NB4 (cell line): ENCODE data around the gene A2ML1.

Experiments used
- DNase-seq: peaks from one replicate; pipeline ENCODE4 v3.0.0; 2010; ENCODE audit warnings: low read depth
- H3K4me3 ChIP-seq: one replicate; pipeline ENCODE4 v1.5.1; 2011; ENCODE audit warnings: mild to moderate bottlenecking, low read depth, low read length, moderate library complexity
- CTCF ChIP-seq: IDR thresholded peaks from one replicate; pipeline ENCODE4 v1.5.1; 2012; ENCODE audit warnings: low read depth, low read length
- MAX ChIP-seq: IDR thresholded peaks from 2 replicates; pipeline ENCODE4 v1.6.1; 2011; ENCODE audit warnings: low read depth, low read length
- MYC ChIP-seq: IDR thresholded peaks from 2 replicates; pipeline ENCODE4 v1.6.1; 2011; ENCODE audit warnings: low read depth, low read length
- POLR2A ChIP-seq: IDR thresholded peaks from 2 replicates; pipeline ENCODE4 v1.6.1; 2011; ENCODE audit warnings: mild to moderate bottlenecking; ENCODE audit not compliant: insufficient read length; ENCODE audit errors: extremely low read depth

Gene A2ML1

GRCh38 chr12:8913702-8914032 lies 91.2 kb downstream of the A2ML1 start:
- TF ChIP-seq MAX = no peak
- TF ChIP-seq CTCF = no peak
- no peak for TF ChIP-seq MYC
- no peak for TF ChIP-seq POLR2A
- H3K4me3 ChIP-seq = peak overlapping the region; percentile 61
- DNase-seq = peak; percentile 5

GRCh38 chr12:8914033-8914715 lies 91.8 kb downstream of the A2ML1 start, which contains the start of gene PHC1:
Gene PHC1 (plus strand): TSS chr12:8914509. CDS start chr12:8917678, 3,169 bp downstream.
- peak; percentile 39 for TF ChIP-seq CTCF
- peak within 1 kb of the TSS; percentile 83 for H3K4me3 ChIP-seq
- peak; percentile 80 for DNase-seq

- peak; percentile 65 for DNase-seq
- no peak for TF ChIP-seq CTCF
- 0 out of 2 replicates have a peak, but pooled peaks have one; percentile 31 for TF ChIP-seq MAX
- 0 out of 2 replicates have a peak, but pooled peaks have one; percentile 18 for TF ChIP-seq MYC
- no peak for TF ChIP-seq POLR2A
- peak overlapping the region; percentile 83 for H3K4me3 ChIP-seq
Measured at GRCh38 chr12:8914716-8915526, 92.5 kb downstream of the A2ML1 start.

- no peak for DNase-seq
- TF ChIP-seq POLR2A (no peak), CTCF (no peak), MAX (no peak)
- peak overlapping the region; percentile 29 for H3K4me3 ChIP-seq
Measured at GRCh38 chr12:8916154-8916553, 93.7 kb downstream of the A2ML1 start.

- no peak for TF ChIP-seq MAX
- TF ChIP-seq POLR2A = no peak
- no peak for TF ChIP-seq CTCF
- no peak for TF ChIP-seq MYC
- no peak overlapping the region for H3K4me3 ChIP-seq
- DNase-seq = no peak
Measured at GRCh38 chr12:8917031-8917430, 94.6 kb downstream of the A2ML1 start.
